GM18909 (cell line): ENCODE measurements around the gene ARPIN.
"Not testable (repeated sequence)": the region's sequence is repeated elsewhere in the genome, so short reads cannot be mapped to it uniquely, and the experiment has no call there.

ENCODE experiments used
- ATAC-seq: cut with Tn5 transposase; IDR thresholded peaks from one replicate; pipeline ENCODE4 v1.9.1; 2021; ENCODE audit warnings: mild to moderate bottlenecking; ENCODE audit not compliant: unreplicated experiment, poor library complexity

The ARPIN gene

GRCh38 chr15:89883518-89883917, 29.2 kb downstream of the ARPIN start:
- no peak for ATAC-seq

- ATAC-seq, result no peak
These were observed 32.0 kb downstream of the ARPIN start for GRCh38 chr15:89880727-89881126.

DNA sequence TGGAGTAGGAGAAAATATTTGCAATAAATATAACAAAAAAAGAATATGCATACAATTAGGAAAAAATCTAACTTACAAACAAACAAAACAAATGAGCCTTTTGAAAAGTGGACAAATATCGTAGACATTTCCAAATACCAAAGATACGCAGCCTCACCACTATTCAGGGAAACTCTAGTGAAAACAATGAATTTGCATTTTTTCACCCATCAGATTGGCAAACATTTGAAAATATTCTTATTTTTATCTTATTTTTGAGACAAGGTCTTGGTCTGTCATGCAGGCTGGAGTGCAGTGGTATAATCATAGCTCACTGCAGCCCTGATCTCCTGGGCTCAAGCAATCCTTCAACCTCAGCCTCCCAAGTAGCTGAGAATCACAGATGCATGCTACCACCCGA, 34.4 kb downstream of the ARPIN start:
- no peak for ATAC-seq

GRCh38 chr15:89877083-89877425, 35.7 kb downstream of the ARPIN start:
- no peak for ATAC-seq

DNA sequence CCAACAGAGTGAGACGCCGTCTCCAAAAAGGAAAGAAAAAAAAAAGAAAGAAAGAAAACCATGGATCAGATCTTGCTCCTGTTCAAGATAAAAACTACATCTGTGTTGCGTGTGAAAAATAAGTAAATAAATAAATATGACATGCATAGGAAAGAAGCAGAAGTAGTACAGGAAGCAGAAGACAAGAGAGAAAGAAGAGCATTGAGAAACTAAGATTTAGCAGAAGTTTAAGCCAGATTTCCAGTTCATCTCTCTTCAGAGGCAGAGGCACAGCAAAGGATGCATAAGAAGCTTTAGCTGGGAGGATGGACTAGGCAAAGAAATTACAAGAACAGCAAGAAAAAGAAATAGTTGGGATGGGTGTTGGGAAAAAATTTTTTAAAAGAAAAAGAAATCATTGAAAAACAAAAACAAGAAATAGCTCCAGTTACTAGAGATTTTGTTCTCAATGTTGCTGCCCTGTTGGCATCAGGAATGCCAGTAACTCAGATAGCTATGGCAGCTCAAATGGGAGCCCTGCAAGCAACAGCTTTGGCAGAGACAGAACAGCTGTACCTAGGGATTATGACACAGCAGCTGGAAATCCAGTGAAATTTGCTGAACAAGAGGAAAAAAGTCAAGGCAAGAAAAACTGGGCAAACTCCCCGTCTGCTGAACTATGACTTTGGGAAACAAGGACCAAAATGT, 36.2 kb downstream of the ARPIN start:
- no peak for ATAC-seq

DNA sequence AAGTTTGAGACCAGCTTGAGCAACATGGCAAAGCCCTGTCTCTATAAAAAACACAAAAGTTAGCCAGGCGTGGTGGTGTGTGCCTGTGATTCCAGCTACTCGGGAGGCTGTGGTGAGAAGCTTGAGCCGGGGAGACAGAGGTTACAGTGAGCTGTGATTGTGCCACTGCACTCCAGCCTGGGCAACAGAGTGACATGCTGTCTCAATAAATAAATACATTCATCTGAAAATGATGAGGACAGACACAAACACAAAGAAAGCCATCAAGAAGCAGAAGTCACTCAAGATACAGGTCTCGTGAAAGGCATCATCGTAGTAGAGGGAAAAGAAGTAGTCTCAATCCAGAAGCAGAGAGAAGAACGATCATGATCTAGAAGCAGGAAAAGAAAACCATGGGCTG, 37.0 kb downstream of the ARPIN start:
- no peak for ATAC-seq

GRCh38 chr15:89874926-89875564, 37.7 kb downstream of the ARPIN start:
- peak; percentile 77 for ATAC-seq

DNA sequence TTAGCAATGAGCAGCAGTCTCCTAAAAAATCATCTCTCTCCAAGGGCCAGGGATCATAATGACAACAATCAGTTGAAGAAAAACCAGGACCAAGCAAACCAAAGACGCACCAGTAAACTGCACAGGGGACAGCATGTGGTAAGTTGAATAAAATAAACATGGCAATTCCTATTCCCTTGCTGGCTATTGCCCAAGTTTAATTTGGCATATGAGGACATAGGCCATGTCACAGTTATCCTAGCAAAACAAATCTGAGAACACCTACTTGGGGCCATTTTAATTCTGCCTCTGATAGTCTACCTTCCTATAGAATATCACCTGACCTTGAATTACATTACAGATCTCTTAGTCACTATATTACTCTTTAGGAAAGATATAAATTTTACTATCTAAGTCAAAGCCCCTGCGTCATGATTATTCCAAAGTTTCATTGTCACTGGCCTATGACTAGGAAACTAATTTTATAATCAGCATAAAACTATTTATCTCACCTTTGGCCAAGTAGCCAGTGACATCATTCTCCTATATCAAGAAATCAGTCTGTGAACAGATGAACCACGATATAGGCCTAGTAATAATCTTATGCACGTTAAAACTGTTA, 42.0 kb downstream of the ARPIN start:
- no peak for ATAC-seq

DNA sequence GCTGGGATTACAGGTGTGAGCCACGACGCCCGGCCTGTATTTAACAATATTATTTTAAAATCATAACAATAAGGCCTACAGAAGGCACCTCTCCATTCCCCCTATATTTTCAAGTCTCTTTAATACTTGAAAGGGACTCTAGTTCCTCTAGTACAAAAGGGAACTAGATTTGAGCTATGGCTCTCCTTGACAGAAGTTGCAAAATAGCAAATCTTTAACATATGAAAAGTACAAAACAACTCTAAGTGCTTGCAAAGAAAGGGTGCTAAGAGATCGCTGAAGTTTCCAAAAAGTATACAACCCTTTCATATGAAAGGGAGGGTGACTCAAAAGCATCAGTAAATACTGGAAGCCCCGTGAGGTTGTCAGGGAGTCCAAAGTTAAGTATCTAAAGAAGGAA, 42.7 kb downstream of the ARPIN start:
- no peak for ATAC-seq

DNA sequence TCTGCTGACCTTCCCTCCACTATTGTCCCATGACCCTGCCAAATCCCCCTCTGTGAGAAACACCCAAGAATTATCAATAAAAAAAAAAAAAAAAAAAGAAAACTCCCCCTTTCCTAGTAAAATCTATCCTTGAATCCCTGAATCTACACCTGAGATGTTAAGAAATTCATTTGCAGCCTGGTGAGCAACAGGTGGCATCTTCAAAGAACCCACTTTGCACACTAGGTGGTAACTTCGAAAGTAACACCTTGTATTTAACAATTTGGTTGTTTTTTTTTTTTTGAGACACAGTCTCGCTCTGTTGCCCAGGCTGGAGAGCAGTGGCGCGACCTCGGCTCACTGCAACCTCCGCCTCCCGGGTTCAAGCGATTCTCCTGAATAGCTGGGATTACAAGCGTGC, 43.3 kb downstream of the ARPIN start:
- ATAC-seq, result not testable (repeated sequence)

GRCh38 chr15:89864958-89865739, 47.6 kb downstream of the ARPIN start:
- ATAC-seq, result no peak

- no peak for ATAC-seq
These were observed 48.8 kb downstream of the ARPIN start for GRCh38 chr15:89863918-89864317.

DNA sequence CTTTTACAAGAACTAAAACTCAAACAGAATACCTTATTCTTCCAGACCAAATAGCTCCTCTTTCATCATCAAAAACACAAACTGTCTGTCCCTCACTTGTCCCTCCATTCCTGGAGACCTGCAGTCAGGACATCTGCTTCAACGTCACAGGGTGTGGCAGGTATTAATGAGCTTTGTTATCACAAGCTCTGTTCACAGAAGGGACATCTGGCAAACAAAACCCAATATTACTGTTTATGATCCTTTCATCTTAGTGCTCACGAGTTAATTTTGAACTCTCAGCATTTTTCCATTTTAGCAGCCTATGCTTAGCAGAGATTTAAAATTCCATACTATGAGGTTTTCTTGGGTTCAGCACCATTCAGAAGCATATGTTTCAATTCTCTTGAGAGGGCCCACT, 51.9 kb downstream of the ARPIN start:
- no peak for ATAC-seq

DNA sequence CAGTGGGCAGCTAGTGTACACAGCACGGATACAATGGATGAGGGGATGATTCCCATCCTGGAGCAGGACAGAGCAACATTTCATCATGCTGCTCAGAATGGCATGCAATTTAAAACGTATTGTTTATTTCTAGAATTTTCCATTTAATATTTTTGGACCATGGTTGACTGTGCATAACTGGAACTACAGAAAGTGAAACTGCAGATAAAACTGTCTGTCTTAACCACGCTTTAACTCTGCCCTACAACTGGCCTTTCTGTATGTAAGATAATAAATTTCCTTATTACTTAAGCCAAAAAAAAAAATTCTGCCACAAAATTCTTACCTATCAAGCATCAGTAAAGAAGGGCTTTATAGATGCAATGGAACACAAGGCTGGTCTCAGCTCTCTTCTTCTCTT, 52.3 kb downstream of the ARPIN start:
- ATAC-seq, result no peak

- ATAC-seq, result no peak
These were observed 53.9 kb downstream of the ARPIN start for GRCh38 chr15:89858661-89859458.

DNA sequence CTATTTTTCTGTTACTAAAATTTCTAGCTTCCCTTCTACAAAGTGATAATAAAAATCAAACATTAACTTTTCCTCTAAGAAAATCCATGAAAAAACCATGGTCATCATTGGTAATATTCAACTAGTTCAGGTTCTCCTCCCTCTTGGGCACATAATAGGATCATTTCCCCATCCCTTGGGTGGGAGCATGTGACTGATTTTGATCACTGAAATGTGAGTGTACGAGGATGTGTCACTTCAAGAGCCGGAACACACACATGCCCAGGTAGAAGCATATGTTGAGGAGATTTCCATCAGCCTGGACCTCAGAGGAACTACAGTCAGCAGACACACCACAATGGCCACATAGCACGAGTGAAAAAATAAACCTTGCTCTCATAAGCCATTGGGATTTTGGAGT, 55.1 kb downstream of the ARPIN start:
- ATAC-seq, result no peak

DNA sequence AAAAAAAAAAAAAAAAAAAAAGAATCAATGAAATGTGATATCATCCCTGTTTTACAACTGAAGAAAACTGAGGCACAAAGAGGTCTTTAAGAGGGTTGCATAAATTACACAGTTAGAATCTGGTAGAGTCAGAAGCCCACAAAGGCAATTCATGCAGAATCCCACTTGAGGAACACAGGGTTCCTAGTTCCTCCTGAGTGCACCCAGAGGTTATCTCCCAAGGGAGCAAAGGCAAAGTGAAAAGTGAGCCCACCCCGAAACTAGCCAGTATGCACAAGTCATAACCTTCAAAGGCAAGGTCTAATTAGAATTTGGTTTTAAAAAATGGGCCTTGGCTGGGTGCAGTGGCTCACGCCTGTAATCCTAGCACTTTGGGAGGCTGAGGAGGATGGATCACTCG, 56.8 kb downstream of the ARPIN start:
- no peak for ATAC-seq

DNA sequence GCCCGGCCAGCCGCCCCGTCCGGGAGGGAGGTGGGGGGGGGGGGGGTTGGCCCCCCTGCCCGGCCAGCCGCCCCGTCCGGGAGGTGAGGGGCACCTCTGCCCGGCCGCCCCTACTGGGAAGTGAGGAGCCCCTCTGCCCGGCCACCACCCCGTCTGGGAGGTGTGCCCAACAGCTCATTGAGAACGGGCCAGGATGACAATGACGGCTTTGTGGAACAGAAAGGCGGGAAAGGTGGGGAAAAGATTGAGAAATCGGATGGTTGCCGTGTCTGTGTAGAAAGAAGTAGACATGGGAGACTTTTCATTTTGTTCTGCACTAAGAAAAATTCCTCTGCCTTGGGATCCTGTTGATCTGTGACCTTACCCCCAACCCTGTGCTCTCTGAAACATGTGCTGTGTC, 57.9 kb downstream of the ARPIN start:
- ATAC-seq, result not testable (repeated sequence)

DNA sequence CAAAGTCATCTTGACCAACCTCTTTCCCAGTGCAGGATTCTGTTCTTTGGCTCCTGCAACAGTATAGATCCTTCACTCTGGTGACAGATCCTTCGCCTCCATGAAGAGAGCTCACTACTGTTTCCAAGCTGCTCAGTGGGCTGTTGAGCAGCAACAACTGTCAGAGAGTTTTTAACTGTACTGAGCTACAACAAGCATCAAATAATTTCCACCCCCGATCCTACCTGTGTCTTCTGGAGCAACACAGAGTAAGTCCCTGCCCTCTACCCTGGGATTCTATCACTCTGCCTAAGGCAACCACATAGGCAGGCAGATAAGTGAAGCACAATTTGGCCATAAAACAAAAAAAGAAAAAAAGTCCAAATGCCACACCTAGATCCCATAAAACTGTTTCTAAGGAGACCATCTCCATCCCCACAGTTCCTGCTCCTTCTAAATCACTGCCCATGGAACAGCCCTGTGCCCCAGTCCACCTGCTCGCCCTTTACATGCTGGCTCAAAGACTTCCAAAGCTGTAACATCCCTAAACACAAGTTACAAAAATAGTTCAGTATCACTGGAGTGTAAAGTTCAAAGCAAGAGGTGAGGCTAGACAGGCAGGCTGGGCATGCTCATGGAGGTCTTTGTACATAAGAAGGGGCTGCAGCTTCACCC, 60.3 kb downstream of the ARPIN start:
- no peak for ATAC-seq
